GM12891 (cell line): ENCODE data around the gene ANO7.

ENCODE experiments used
- PAX5 ChIP-seq: IDR thresholded peaks from 2 replicates; pipeline ENCODE4 v1.6.1; 2011; ENCODE audit warnings: low read length, moderate library complexity, mild to moderate bottlenecking; ENCODE audit not compliant: insufficient read depth, severe bottlenecking
- POLR2A ChIP-seq: IDR thresholded peaks from 2 replicates; pipeline ENCODE4 v1.6.1; 2011; ENCODE audit warnings: low read depth, low read length, control low read depth
- POLR2AphosphoS5 ChIP-seq: IDR thresholded peaks from 2 replicates; pipeline ENCODE4 v1.6.1; 2011; ENCODE audit warnings: low read depth, low read length, control low read depth
- SPI1 ChIP-seq: IDR thresholded peaks from 2 replicates; pipeline ENCODE4 v1.6.1; 2011; ENCODE audit warnings: low read depth, low read length, control low read depth
- TAF1 ChIP-seq: IDR thresholded peaks from 2 replicates; pipeline ENCODE4 v1.6.1; 2011; ENCODE audit warnings: low read depth, low read length, control low read depth

GRCh38 chr2:241185961-241186360 is 2.5 kb upstream of the ANO7 start:
- no peak for TF ChIP-seq POLR2A
- no peak for TF ChIP-seq POLR2AphosphoS5
- TF ChIP-seq TAF1: no peak
- no peak for TF ChIP-seq PAX5
- TF ChIP-seq SPI1: no peak
